ENCODE data around the gene SNRNP70.
A peak's percentile ranks its signal among the peaks of the same experiment; 100 is the strongest.
"Not testable (repeated sequence)": the region's sequence is repeated elsewhere in the genome, so short reads cannot be mapped to it uniquely, and the experiment has no call there.

The SNRNP70 gene

GRCh38 chr19:49121841-49122240, 36.6 kb downstream of the SNRNP70 start:
- not testable (repeated sequence) for DNase-seq

GRCh38 chr19:49123285-49123684, 38.0 kb downstream of the SNRNP70 start:
- not testable (repeated sequence) for DNase-seq

GRCh38 chr19:49125025-49125731, 39.9 kb downstream of the SNRNP70 start:
- no peak for DNase-seq

- no peak for DNase-seq
Measured at GRCh38 chr19:49126575-49126974, 41.3 kb downstream of the SNRNP70 start.

- not testable (repeated sequence) for DNase-seq
Measured at GRCh38 chr19:49127225-49127624, 42.0 kb downstream of the SNRNP70 start.

- DNase-seq, result peak; percentile 72
Measured at GRCh38 chr19:49127674-49128544, 42.7 kb downstream of the SNRNP70 start.

- DNase-seq, result no peak
Measured at GRCh38 chr19:49128545-49129237, 43.4 kb downstream of the SNRNP70 start.

- no peak for DNase-seq
Measured at GRCh38 chr19:49129238-49129583, 44.0 kb downstream of the SNRNP70 start.

GRCh38 chr19:49130325-49130724, 45.1 kb downstream of the SNRNP70 start:
- no peak for DNase-seq

GRCh38 chr19:49132974-49133609, 47.8 kb downstream of the SNRNP70 start:
- DNase-seq, result no peak

GRCh38 chr19:49133621-49134454, 48.6 kb downstream of the SNRNP70 start:
- DNase-seq, result no peak

- no peak for DNase-seq
Measured at GRCh38 chr19:49135686-49136085, 50.4 kb downstream of the SNRNP70 start.

- no peak for DNase-seq
Measured at GRCh38 chr19:49136771-49137171, 51.5 kb downstream of the SNRNP70 start.

- no peak for DNase-seq
Measured at GRCh38 chr19:49140951-49141350, 55.7 kb downstream of the SNRNP70 start.

- DNase-seq, result no peak
Measured at GRCh38 chr19:49141352-49141751, 56.1 kb downstream of the SNRNP70 start.

- DNase-seq, result no peak
Measured at GRCh38 chr19:49142866-49143335, 57.6 kb downstream of the SNRNP70 start.

- DNase-seq, result no peak
Measured at GRCh38 chr19:49145573-49146407, 60.5 kb downstream of the SNRNP70 start.

- DNase-seq, result not testable (repeated sequence)
Measured at GRCh38 chr19:49146408-49146770, 61.1 kb downstream of the SNRNP70 start.

- DNase-seq, result no peak
Measured at GRCh38 chr19:49148044-49148682, 62.9 kb downstream of the SNRNP70 start.

GRCh38 chr19:49148784-49149651, 63.8 kb downstream of the SNRNP70 start:
- no peak for DNase-seq

All from SIG-M5 (cell line).